ENCODE data around the gene GPM6B.

The GPM6B gene

GRCh38 chrX:13828392-13828791 is 11.5 kb upstream of the GPM6B start:
- ChIA-PET POLR2A (no interaction called here), CTCF (no interaction called here)
- no peak for TF ChIP-seq CTBP1 (IDR thresholded peaks at IDR 0.05; ENCODE audit: borderline replicate concordance)
- TF ChIP-seq ELF4 (IDR thresholded peaks at IDR 0.05), result no peak
- TF ChIP-seq NFRKB (IDR thresholded peaks at IDR 0.05), result no peak
- no peak for TF ChIP-seq BHLHE40 (IDR thresholded peaks at IDR 0.05; ENCODE audit: borderline replicate concordance)
- TF ChIP-seq ZNF384 (IDR thresholded peaks at IDR 0.05), result no peak
- TF ChIP-seq FOXK2 (IDR thresholded peaks at IDR 0.05), result no peak
- TF ChIP-seq PKNOX1 (IDR thresholded peaks at IDR 0.05), result no peak
- no peak for TF ChIP-seq HDGF (IDR thresholded peaks at IDR 0.05; ENCODE audit: borderline replicate concordance)
- no peak for TF ChIP-seq ARNT (IDR thresholded peaks at IDR 0.05)
- DNase-seq (ENCODE audit: extremely low spot score), result no peak

- TF ChIP-seq ELF4 (IDR thresholded peaks at IDR 0.05), result no peak
- no peak for TF ChIP-seq LEF1 (IDR thresholded peaks at IDR 0.05; ENCODE audit: borderline replicate concordance)
- TF ChIP-seq SP1 (IDR thresholded peaks at IDR 0.05), result no peak
- TF ChIP-seq L3MBTL2 (conservative IDR thresholded peaks at IDR 0.05), result no peak
- TF ChIP-seq BHLHE40 (IDR thresholded peaks at IDR 0.05; ENCODE audit: borderline replicate concordance), result no peak
- no peak for TF ChIP-seq ZNF384 (IDR thresholded peaks at IDR 0.05)
- TF ChIP-seq FOXA1 (IDR thresholded peaks at IDR 0.05), result no peak
- no peak for TF ChIP-seq TARDBP (IDR thresholded peaks at IDR 0.05)
- TF ChIP-seq FOXK2 (IDR thresholded peaks at IDR 0.05), result no peak
- no peak for TF ChIP-seq SUZ12 (IDR thresholded peaks at IDR 0.05)
- TF ChIP-seq NFRKB (IDR thresholded peaks at IDR 0.05), result no peak
- no peak for TF ChIP-seq HDGF (IDR thresholded peaks at IDR 0.05; ENCODE audit: borderline replicate concordance)
- TF ChIP-seq PKNOX1 (IDR thresholded peaks at IDR 0.05), result no peak
- TF ChIP-seq CTBP1 (IDR thresholded peaks at IDR 0.05; ENCODE audit: borderline replicate concordance), result no peak
- no peak for TF ChIP-seq FOXM1 (IDR thresholded peaks at IDR 0.05; ENCODE audit: borderline replicate concordance)
- TF ChIP-seq ARNT (IDR thresholded peaks at IDR 0.05), result no peak
- ChIA-PET CTCF (no interaction called here), POLR2A (no interaction called here)
- DNase-seq (ENCODE audit: extremely low spot score), result no peak
These were observed 10.6 kb upstream of the GPM6B start for GRCh38 chrX:13827298-13828090.

- no peak for TF ChIP-seq FOXA1 (IDR thresholded peaks at IDR 0.05)
- no peak for TF ChIP-seq PKNOX1 (IDR thresholded peaks at IDR 0.05)
- no peak for TF ChIP-seq L3MBTL2 (conservative IDR thresholded peaks at IDR 0.05)
- TF ChIP-seq BHLHE40 (IDR thresholded peaks at IDR 0.05; ENCODE audit: borderline replicate concordance), result no peak
- no peak for TF ChIP-seq ARNT (IDR thresholded peaks at IDR 0.05)
- no peak for TF ChIP-seq FOXK2 (IDR thresholded peaks at IDR 0.05)
- no peak for TF ChIP-seq CTBP1 (IDR thresholded peaks at IDR 0.05; ENCODE audit: borderline replicate concordance)
- no peak for TF ChIP-seq NFRKB (IDR thresholded peaks at IDR 0.05)
- no peak for TF ChIP-seq LEF1 (IDR thresholded peaks at IDR 0.05; ENCODE audit: borderline replicate concordance)
- TF ChIP-seq SP1 (IDR thresholded peaks at IDR 0.05), result no peak
- TF ChIP-seq SUZ12 (IDR thresholded peaks at IDR 0.05), result no peak
- no peak for DNase-seq (ENCODE audit: extremely low spot score)
- ChIA-PET CTCF (no interaction called here), POLR2A (no interaction called here)
These were observed 9.9 kb upstream of the GPM6B start for GRCh38 chrX:13826770-13827169.

GRCh38 chrX:13825178-13825762 is 8.4 kb upstream of the GPM6B start:
- CTCF ChIA-PET, result no interaction called here
- TF ChIP-seq PKNOX1 (IDR thresholded peaks at IDR 0.05), result no peak
- TF ChIP-seq ZNF384 (IDR thresholded peaks at IDR 0.05), result no peak
- no peak for TF ChIP-seq SUZ12 (IDR thresholded peaks at IDR 0.05)
- TF ChIP-seq CTBP1 (IDR thresholded peaks at IDR 0.05; ENCODE audit: borderline replicate concordance), result no peak
- TF ChIP-seq FOXM1 (IDR thresholded peaks at IDR 0.05; ENCODE audit: borderline replicate concordance), result no peak
- no peak for TF ChIP-seq FOXA1 (IDR thresholded peaks at IDR 0.05)
- no peak for TF ChIP-seq ELF4 (IDR thresholded peaks at IDR 0.05)
- TF ChIP-seq FOXK2 (IDR thresholded peaks at IDR 0.05), result no peak
- no peak for TF ChIP-seq L3MBTL2 (conservative IDR thresholded peaks at IDR 0.05)
- no peak for TF ChIP-seq SP1 (IDR thresholded peaks at IDR 0.05)
- DNase-seq (ENCODE audit: extremely low spot score), result no peak
- POLR2A ChIA-PET, result no interaction called here

- no peak for DNase-seq (ENCODE audit: extremely low spot score)
- TF ChIP-seq CTBP1 (IDR thresholded peaks at IDR 0.05; ENCODE audit: borderline replicate concordance) (no peak), FOXK2 (IDR thresholded peaks at IDR 0.05) (no peak), HDGF (IDR thresholded peaks at IDR 0.05; ENCODE audit: borderline replicate concordance) (no peak), LEF1 (IDR thresholded peaks at IDR 0.05; ENCODE audit: borderline replicate concordance) (no peak), ELF4 (IDR thresholded peaks at IDR 0.05) (no peak), SUZ12 (IDR thresholded peaks at IDR 0.05) (no peak), SP1 (IDR thresholded peaks at IDR 0.05) (no peak), FOXM1 (IDR thresholded peaks at IDR 0.05; ENCODE audit: borderline replicate concordance) (no peak), L3MBTL2 (conservative IDR thresholded peaks at IDR 0.05) (no peak)
- CTCF ChIA-PET, result no interaction called here
- POLR2A ChIA-PET, result no interaction called here
These were observed 7.9 kb upstream of the GPM6B start for GRCh38 chrX:13824746-13825145.
